GM10266 (cell line): Measurements from ENCODE around the gene VPS13D.

Experiments
- DNase-seq: peaks from one replicate; pipeline ENCODE4 v3.0.0; 2012; ENCODE audit errors: extremely low spot score
- TF ChIP-seq, protein P1 (sequence below): IDR thresholded peaks from 2 replicates; pipeline ENCODE4 v1.5.1; 2012; ENCODE audit warnings: mild to moderate bottlenecking, low read depth; ENCODE audit not compliant: control insufficient read depth, insufficient read depth; ENCODE audit errors: missing control alignments

Gene VPS13D

DNA sequence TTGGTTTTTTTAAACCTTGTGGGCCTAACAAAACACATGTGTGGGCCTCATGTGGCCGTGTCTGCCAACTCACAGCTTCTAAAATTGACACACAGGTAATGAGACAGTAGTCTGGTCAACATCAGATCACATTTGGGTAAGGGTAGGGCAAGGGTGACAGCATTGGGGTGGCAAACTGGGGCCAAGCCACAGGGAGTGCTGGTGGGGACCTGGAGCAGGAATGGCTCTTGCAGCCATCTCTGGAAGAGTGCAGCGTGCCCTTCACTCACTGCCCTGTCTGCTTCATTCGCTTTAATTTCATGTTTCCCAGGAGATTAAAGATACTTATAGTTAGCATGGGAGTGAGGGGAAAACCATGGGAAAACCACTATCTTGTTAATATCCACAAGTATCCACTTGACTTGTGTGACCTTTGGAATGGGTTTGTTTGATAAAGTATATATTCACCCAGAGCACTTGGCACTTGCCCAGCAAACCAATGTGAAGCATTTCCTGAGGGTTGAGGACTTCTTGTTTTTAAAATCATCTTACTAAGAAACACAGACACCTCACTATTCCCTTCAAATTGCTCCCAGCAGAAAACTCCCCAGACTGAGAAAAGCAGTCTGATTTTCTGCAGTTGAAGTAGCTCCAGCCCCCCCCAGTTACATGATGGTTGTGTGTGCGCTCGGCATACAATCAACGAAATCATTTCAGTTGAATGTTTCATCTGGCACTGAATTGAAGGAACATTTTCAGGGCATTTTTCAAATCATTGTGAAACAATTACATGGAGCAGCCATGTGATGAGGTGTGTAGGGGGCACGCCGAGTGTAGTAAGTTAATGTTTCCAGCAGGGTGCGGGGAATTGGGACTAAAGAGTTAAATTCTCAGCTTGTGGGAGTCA lies 175.7 kb downstream of the VPS13D start:
- no peak for DNase-seq
- TF ChIP-seq, protein P1, sequence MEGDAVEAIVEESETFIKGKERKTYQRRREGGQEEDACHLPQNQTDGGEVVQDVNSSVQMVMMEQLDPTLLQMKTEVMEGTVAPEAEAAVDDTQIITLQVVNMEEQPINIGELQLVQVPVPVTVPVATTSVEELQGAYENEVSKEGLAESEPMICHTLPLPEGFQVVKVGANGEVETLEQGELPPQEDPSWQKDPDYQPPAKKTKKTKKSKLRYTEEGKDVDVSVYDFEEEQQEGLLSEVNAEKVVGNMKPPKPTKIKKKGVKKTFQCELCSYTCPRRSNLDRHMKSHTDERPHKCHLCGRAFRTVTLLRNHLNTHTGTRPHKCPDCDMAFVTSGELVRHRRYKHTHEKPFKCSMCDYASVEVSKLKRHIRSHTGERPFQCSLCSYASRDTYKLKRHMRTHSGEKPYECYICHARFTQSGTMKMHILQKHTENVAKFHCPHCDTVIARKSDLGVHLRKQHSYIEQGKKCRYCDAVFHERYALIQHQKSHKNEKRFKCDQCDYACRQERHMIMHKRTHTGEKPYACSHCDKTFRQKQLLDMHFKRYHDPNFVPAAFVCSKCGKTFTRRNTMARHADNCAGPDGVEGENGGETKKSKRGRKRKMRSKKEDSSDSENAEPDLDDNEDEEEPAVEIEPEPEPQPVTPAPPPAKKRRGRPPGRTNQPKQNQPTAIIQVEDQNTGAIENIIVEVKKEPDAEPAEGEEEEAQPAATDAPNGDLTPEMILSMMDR, result no peak

DNA sequence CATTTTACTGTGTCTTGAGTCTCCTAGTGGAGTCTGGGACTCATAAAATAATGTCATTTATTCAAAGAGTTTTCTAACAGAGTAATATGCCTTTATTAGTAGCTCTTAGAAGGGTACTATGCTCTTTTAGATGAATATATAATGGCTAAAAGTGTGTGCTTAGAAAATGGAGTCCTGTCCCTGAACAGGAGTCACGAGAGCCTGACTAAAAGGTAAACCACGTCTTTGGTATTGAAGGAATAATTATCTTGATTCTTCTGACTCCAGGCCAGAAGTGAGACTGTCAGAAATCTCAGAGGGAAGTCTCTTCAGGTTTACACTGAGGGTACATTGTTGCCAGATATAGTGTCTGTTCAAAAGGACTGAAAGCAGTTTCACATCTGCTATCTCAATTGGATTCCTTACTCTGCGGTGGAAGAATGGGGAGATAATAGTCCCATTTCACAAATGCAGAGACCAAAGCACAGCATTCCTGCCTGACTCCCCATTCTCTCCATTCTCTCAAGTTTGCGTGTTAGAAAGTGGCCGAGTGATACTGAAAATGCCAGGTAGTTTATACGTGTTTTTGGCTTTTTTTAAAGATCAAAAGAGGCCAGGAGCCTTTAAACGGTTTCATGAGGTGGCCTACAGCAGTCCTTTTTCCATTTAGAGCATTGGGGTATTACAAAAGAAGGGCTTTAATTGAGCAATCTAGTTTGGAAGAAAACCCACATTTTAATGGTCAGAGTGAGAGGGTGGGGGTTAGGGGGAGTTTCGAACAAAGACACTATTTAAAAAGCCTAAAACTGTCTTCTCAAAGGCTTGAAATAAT lies 176.6 kb downstream of the VPS13D start:
- TF ChIP-seq, protein P1, result no peak
- DNase-seq, result no peak

DNA sequence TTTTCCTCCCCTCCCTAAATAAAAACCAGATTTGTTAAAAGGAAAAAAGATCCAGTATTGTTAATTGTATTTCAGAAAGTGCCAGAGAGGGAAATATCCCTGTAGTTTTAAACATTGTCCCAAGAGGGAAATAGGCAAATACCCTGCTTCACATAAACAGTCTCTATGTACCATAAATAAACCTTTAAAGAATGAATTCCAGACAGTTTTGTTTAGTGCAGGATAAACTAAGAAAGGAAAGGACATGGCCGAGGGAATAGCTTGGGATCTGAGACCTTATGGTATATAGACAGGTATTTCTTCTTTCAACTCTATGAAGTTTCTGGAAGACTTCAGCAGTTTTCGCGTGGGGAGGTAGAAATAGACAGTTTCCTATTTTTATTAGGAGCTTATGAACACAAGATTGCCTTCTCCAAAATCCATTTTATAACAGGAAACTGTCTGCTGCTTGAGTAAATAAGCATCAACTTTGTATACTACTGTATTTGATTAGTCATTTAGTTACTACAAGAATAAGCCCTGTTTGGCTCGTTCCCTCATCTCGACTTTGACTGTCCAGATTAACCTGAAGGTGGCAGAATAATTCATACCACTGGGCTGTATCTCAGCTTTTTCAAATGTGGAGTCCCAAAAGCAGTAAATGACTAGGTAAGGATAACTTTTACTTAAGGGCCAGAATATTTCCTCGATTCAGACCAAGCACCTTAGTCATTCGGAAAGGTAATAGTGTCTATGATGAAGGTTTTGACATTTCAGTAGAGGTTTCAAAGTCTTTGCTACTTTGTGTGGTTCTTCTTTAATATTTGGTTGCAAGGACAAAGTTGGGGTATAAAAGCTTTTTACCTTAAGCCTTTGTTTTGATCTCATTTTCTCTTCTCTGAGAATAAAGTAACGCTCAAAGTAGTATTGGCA lies 177.5 kb downstream of the VPS13D start:
- DNase-seq, result peak; percentile 23
- TF ChIP-seq, protein P1, result peak; percentile 17

DNA sequence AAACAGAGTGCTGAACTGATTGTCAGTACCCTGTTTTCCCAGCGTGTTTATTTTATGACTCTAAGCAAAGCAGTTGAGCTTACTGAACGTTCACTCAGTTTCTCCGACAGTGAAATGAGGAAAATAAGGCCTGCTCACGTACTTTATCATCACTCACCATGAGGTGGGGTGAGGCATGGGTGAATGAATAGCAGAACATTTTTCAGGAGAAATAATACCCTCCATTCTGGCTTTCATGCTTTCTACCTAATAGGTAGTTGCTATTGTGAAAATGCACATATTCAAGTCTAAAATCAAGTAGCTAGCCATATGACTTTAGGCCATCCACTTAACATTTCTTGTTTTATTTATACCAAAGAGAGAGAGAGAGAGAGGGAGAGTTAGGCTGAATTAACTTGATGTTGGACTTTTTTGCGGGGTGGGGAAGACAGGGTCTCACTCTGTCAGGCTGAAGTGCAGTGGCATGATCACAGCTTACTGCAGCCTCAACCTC lies 178.2 kb downstream of the VPS13D start:
- TF ChIP-seq, protein P1, result no peak
- DNase-seq, result no peak

DNA sequence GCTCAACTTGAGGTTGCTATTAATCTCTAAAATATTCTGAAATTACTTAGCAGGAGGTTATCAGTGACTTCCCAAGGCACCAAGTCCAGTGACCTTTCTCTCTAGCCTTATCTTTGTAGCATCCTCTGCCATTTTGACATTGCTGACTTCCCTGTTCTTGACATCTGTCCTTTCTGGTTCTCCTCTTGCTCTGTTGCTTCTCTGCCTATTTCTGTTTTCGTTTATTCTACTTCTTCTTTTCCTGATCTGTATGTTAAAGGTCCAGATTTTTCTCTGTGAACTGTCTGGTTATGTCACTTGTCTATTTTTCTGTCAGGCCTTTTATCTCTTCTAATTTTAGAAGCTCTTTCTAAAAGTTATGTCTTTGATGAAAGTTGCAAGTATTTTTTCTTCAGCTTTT lies 178.8 kb downstream of the VPS13D start:
- TF ChIP-seq, protein P1, result no peak
- no peak for DNase-seq

DNA sequence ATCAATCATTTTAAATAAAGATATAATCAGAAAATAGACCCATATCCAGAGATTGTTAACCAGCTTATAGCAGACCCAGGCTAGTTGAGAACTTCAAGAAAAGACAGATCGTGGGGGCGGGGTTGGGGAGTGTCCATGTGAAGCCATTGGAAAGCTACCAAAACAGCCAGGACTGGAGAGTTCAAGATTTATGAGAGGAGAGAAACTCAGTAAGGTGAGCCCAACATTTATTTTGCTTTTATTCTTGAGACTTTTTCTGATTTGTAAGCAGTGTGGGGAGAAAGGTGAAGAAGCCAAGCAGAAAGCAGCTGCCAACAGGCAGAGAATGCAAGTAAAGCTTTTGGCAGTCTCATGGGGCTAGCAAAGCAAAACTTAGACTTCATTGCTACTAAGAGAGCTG lies 179.9 kb downstream of the VPS13D start:
- DNase-seq, result no peak
- TF ChIP-seq, protein P1, result no peak
